GM12878 (cell line): ENCODE measurements around the gene PPCS. TPM values are rescaled to one million over a fixed set of nuclear protein-coding genes. Genes with fewer than 3 reads are reported as not detected.

ENCODE experiments used
- ATAC-seq: fragments of 200-7000 bp; cut with Tn5 transposase; 3 replicates; pipeline ENCODE4 v1.9.1; 2020; ENCODE audit warnings: mild to moderate bottlenecking, moderate library complexity
- BruUV-seq: library from RNA; stranded (reverse); fragments of 400-500 nt; replicated peaks from 2 replicates; lab custom pipeline; 2021; lab: Mats Ljungman, UMichigan
- CTCF ChIA-PET: fragments of 300-600 bp; sonication (Branson Sonifier 250); formaldehyde crosslinking; extraction: SDS; loops from one replicate; lab custom pipeline; 2021; ENCODE audit warnings: inconsistent platforms; lab: Yijun Ruan, JAX
- POLR2A ChIA-PET: fragments of 350-600 bp; formaldehyde crosslinking; extraction: SDS; loops from one replicate; lab custom pipeline; 2021; ENCODE audit warnings: inconsistent platforms; lab: Charles Lee
- RAD21 ChIA-PET: fragments of 300-600 bp; sonication (Branson Sonifier 250); formaldehyde crosslinking; loops from one replicate; lab custom pipeline; 2023; ENCODE audit warnings: antibody characterized with exemption; ENCODE audit not compliant: unreplicated experiment; lab: Charles Lee
- SMC1A ChIA-PET: fragments of 300-600 bp; sonication (Branson Sonifier 250); formaldehyde crosslinking; loops from one replicate; lab custom pipeline; 2023; ENCODE audit not compliant: unreplicated experiment, uncharacterized antibody; lab: Charles Lee
- DNase-seq: peaks from one replicate; pipeline ENCODE4 v3.0.0-alpha.2; 2011; ENCODE audit warnings: low read depth, low spot score
- FAIRE-seq: peaks from 3 replicates; lab custom pipeline; 2011; peaks lifted over from hg19 to GRCh38; lab: Jason Lieb, UNC
- H2AFZ ChIP-seq: 2 replicates; pipeline ENCODE4 v1.6.0; 2011; ENCODE audit warnings: low read depth, low read length, control low read depth; ENCODE audit not compliant: control insufficient read depth
- H3K27ac ChIP-seq: 2 replicates; pipeline ENCODE4 v1.5.1; 2011; ENCODE audit warnings: control low read depth; ENCODE audit not compliant: control insufficient read depth, insufficient read depth
- H3K27me3 ChIP-seq, 2 experiments: replicated peaks in 1 of 2; 2 replicates each; pipeline versions ENCODE4 v1.6.0 to v1.6.1; 2011; ENCODE audit warnings: low read length in 1 of 2; ENCODE audit not compliant: control insufficient read depth in 2 of 2, insufficient read depth in 2 of 2
- H3K36me3 ChIP-seq, 2 experiments: 2 replicates each; pipeline ENCODE4 v1.5.1; 2011; ENCODE audit warnings: low read length in 1 of 2; ENCODE audit not compliant: control insufficient read depth in 2 of 2, insufficient read depth in 2 of 2
- H3K4me1 ChIP-seq: 2 replicates; pipeline ENCODE4 v1.6.1; 2011; ENCODE audit warnings: mild to moderate bottlenecking, low read length, moderate library complexity, mixed read lengths; ENCODE audit not compliant: control insufficient read depth, insufficient read depth
- H3K4me2 ChIP-seq: 2 replicates; pipeline ENCODE4 v1.6.0; 2011; ENCODE audit warnings: control low read depth; ENCODE audit not compliant: control insufficient read depth, insufficient read depth
- H3K4me3 ChIP-seq: fragments of 200-600 bp; sonication (generic); 2 replicates; pipeline ENCODE4 v1.5.1; 2016
- H3K79me2 ChIP-seq: 2 replicates; pipeline ENCODE4 v1.6.0; 2011; ENCODE audit warnings: low read length; ENCODE audit not compliant: control insufficient read depth, insufficient read depth
- H3K9ac ChIP-seq: 2 replicates; pipeline ENCODE4 v1.8.0; 2011; ENCODE audit warnings: low read length, control low read depth, mixed read lengths; ENCODE audit not compliant: control insufficient read depth, insufficient read depth
- H3K9me3 ChIP-seq: replicated peaks from 3 replicates; pipeline ENCODE4 v1.5.1; 2011; ENCODE audit warnings: mild to moderate bottlenecking, low read length; ENCODE audit not compliant: control insufficient read depth, insufficient read depth
- H4K20me1 ChIP-seq: 2 replicates; pipeline ENCODE4 v1.6.0; 2011; ENCODE audit not compliant: control insufficient read depth, insufficient read depth
- EED ChIP-seq: sonication (generic); IDR thresholded peaks from 2 replicates; pipeline ENCODE4 v1.6.1; 2016; ENCODE audit warnings: antibody characterized with exemption, low read depth
- FOXK2 ChIP-seq: fragments of 450-650 bp; IDR thresholded peaks from 2 replicates; pipeline ENCODE4 v1.6.1; 2017; ENCODE audit warnings: mild to moderate bottlenecking, moderate library complexity
- GABPA ChIP-seq: IDR thresholded peaks from 2 replicates; pipeline ENCODE4 v1.6.1; 2014; ENCODE audit warnings: antibody characterized with exemption, low read depth, mild to moderate bottlenecking, inconsistent platforms
- HDAC2 ChIP-seq: fragments of 200-600 bp; sonication (generic); IDR thresholded peaks from 2 replicates; pipeline ENCODE4 v1.6.1; 2017
- HDAC6 ChIP-seq: fragments of 200-600 bp; sonication (generic); IDR thresholded peaks from one replicate; pipeline ENCODE4 v1.8.0; 2017; ENCODE audit warnings: antibody characterized with exemption; ENCODE audit not compliant: unreplicated experiment
- JUNB ChIP-seq: IDR thresholded peaks from 2 replicates; pipeline ENCODE4 v1.6.1; 2016; ENCODE audit warnings: antibody characterized with exemption, mild to moderate bottlenecking
- KDM1A ChIP-seq: fragments of 200-600 bp; sonication (generic); IDR thresholded peaks from 2 replicates; pipeline ENCODE4 v1.6.1; 2016; ENCODE audit warnings: borderline replicate concordance
- MEF2B ChIP-seq: fragments of 450-650 bp; IDR thresholded peaks from 2 replicates; pipeline ENCODE4 v1.6.1; 2018; ENCODE audit warnings: mild to moderate bottlenecking, moderate library complexity; ENCODE audit not compliant: partially characterized antibody, poor library complexity, severe bottlenecking
- NBN ChIP-seq: fragments of 450-650 bp; IDR thresholded peaks from 2 replicates; pipeline ENCODE4 v1.6.1; 2016
- NFIC ChIP-seq: IDR thresholded peaks from 2 replicates; pipeline ENCODE4 v1.6.1; 2012; ENCODE audit warnings: low read depth, mild to moderate bottlenecking, inconsistent platforms, low read length, moderate library complexity
- POU2F2 ChIP-seq: IDR thresholded peaks from 3 replicates; pipeline ENCODE4 v1.6.1; 2011; ENCODE audit warnings: low read depth, mild to moderate bottlenecking, low read length, borderline replicate concordance
- RAD51 ChIP-seq: fragments of 450-650 bp; IDR thresholded peaks from 2 replicates; pipeline ENCODE4 v1.6.1; 2016; ENCODE audit warnings: moderate library complexity, mild to moderate bottlenecking, inconsistent platforms
- RELA ChIP-seq: fragments of 450-650 bp; IDR thresholded peaks from 2 replicates; pipeline ENCODE4 v1.8.0; 2014; ENCODE audit warnings: borderline replicate concordance; ENCODE audit not compliant: partially characterized antibody
- SIX5 ChIP-seq: IDR thresholded peaks from 2 replicates; pipeline ENCODE4 v1.6.1; 2011; ENCODE audit warnings: mild to moderate bottlenecking, low read depth, low read length, moderate library complexity; ENCODE audit not compliant: severe bottlenecking
- SREBF1 ChIP-seq: IDR thresholded peaks from 2 replicates; pipeline ENCODE4 v1.6.1; 2012; ENCODE audit warnings: mild to moderate bottlenecking, low read length
- SREBF2 ChIP-seq: IDR thresholded peaks from 2 replicates; pipeline ENCODE4 v1.6.1; 2012; ENCODE audit warnings: mild to moderate bottlenecking, low read length
- TAF1 ChIP-seq: IDR thresholded peaks from 2 replicates; pipeline ENCODE4 v1.6.1; 2011; ENCODE audit warnings: mild to moderate bottlenecking, low read depth, low read length, borderline replicate concordance
- TCF7 ChIP-seq: IDR thresholded peaks from 2 replicates; pipeline ENCODE4 v1.6.1; 2014; ENCODE audit warnings: antibody characterized with exemption, borderline replicate concordance
- ZNF217 ChIP-seq: fragments of 450-650 bp; IDR thresholded peaks from 2 replicates; pipeline ENCODE4 v1.6.1; 2017; ENCODE audit warnings: antibody characterized with exemption, mild to moderate bottlenecking
- WGBS: methylation state at CpG from one replicate; pipeline ENCODE4 v1.1.6; 2016; ENCODE audit warnings: low lambda C conversion rate; ENCODE audit not compliant: insufficient replicate concordance, insufficient coverage; ENCODE audit errors: missing lambda C conversion rate; 5-methylcytosine and 5-hydroxymethylcytosine counted together
- in situ Hi-C: fragments of 300-500 bp; cut with MboI; formaldehyde crosslinking; loops from 9 replicates; pipeline ENCODE4 v1.14.3; 2018; ENCODE audit warnings: mixed read lengths
- intact Hi-C: fragments of 100-400 bp; cut with micrococcal nuclease; formaldehyde crosslinking; loops from one replicate; pipeline ENCODE4 v1.14.2; 2022; ENCODE audit not compliant: unreplicated experiment
- polyA plus RNA-seq, 11 experiments: library from polyadenylated mRNA; depleted of rRNA in 4 of 11; unstranded in 6 of 11; stranded (reverse) in 5 of 11; fragments of >200 nt; fragmentation: Nextera tagmentation in 4 of 11; fragmentation: Illumina TruSeq in 1 of 11; extraction: Ambion mirVana in 4 of 11; extraction: Trizol in 1 of 11; gene quantifications; 1 replicate in 1 of 11; 2 replicates in 10 of 11; pipeline versions ENCODE4 v1.2.1 to v1.2.3, GENCODE V29; 2011 to 2016; ENCODE audit warnings: inconsistent platforms in 2 of 11, missing spikeins in 2 of 11, low read depth in 1 of 11
- total RNA-seq, 4 experiments: library from RNA; depleted of rRNA in 3 of 4; stranded (reverse); fragments of >200 nt in 3 of 4; fragmentation: Illumina TruSeq in 1 of 4; extraction: Trizol in 1 of 4; gene quantifications; 2 replicates each; pipeline versions ENCODE4 v1.2.1 to v1.2.3, GENCODE V29; 2013 to 2021
- TF ChIP-seq, protein P1 (sequence below): fragments of 450-650 bp; IDR thresholded peaks from 2 replicates; pipeline ENCODE4 v1.6.1; 2017; ENCODE audit warnings: antibody characterized with exemption, mild to moderate bottlenecking, moderate library complexity

Gene PPCS
- total and polyA plus RNA-seq, 10 of the 15 experiments (the other 5 are each of a cell fraction or from before 2014, with no cell fraction given), result 35.6 to 79.4 (median 51.9) TPM

GRCh38 chr1:42434340-42434739 is 22.0 kb upstream of the PPCS start:
- CTCF ChIA-PET, result interaction anchor here (1.2 kb wide), 1 partner anchor 49 kb away, joined by 3 read pairs; no protein-coding TSS in a partner anchor
- in situ Hi-C loops, result no loop called here

More at GRCh38 chr1:42434340-42434739, 22.0 kb upstream of the PPCS start:
- Histone ChIP-seq H3K4me2 (no peak overlapping the region), H3K27ac (no peak overlapping the region), H2AFZ (no peak overlapping the region), H3K9ac (no peak overlapping the region), H3K36me3 (no peaks in the 10 kb centered on the region), H4K20me1 (peaks cover 3% of the 10 kb centered on the region; the same call in 1 of the 2 replicates), H3K4me1 (no peaks in the 10 kb centered on the region), H3K4me3 (no peak overlapping the region), H3K79me2 (no peaks in the 10 kb centered on the region), H3K9me3 (no peaks in the 10 kb centered on the region), H3K27me3 (no peaks in the 10 kb centered on the region)
- ChIA-PET POLR2A (no interaction called here), SMC1A (interaction anchor here (0.9 kb wide), 1 partner anchor 11 kb away, joined by 4 read pairs; no protein-coding TSS in a partner anchor)
- FAIRE-seq, result no peak
- TF ChIP-seq TCF7 (no peak), HDAC2 (no peak), KDM1A (no peak), SIX5 (no peak), FOXK2 (no peak), EED (no peak), SREBF1 (no peak), NFIC (no peak), NBN (no peak), HDAC6 (no peak), ZNF217 (no peak), TAF1 (no peak), SREBF2 (no peak), RAD51 (no peak), POU2F2 (no peak), MEF2B (no peak), GABPA (no peak), JUNB (no peak), RELA (no peak)
- TF ChIP-seq, protein P1, sequence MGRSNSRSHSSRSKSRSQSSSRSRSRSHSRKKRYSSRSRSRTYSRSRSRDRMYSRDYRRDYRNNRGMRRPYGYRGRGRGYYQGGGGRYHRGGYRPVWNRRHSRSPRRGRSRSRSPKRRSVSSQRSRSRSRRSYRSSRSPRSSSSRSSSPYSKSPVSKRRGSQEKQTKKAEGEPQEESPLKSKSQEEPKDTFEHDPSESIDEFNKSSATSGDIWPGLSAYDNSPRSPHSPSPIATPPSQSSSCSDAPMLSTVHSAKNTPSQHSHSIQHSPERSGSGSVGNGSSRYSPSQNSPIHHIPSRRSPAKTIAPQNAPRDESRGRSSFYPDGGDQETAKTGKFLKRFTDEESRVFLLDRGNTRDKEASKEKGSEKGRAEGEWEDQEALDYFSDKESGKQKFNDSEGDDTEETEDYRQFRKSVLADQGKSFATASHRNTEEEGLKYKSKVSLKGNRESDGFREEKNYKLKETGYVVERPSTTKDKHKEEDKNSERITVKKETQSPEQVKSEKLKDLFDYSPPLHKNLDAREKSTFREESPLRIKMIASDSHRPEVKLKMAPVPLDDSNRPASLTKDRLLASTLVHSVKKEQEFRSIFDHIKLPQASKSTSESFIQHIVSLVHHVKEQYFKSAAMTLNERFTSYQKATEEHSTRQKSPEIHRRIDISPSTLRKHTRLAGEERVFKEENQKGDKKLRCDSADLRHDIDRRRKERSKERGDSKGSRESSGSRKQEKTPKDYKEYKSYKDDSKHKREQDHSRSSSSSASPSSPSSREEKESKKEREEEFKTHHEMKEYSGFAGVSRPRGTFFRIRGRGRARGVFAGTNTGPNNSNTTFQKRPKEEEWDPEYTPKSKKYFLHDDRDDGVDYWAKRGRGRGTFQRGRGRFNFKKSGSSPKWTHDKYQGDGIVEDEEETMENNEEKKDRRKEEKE, result no peak
- TF ChIP-seq, all 136 proteins: peak for 0
- ATAC-seq, result no peak
- WGBS, result 39% methylated on average over 4 of the region's 4 CpGs
- no TSS peak for BruUV-seq
- RAD21 ChIA-PET, result no interaction called here
- intact Hi-C loops, result no loop called here
- DNase-seq, result no peak
